Measurements from ENCODE around the gene TNS1. TPM values are rescaled to one million over a fixed set of nuclear protein-coding genes. Genes with fewer than 3 reads are reported as not detected.

Gene TNS1
- polyA plus RNA-seq, 1 experiment = 19.7 TPM

GRCh38 chr2:217802876-217803652 is 199.7 kb downstream of the TNS1 start:
- DNase-seq (ENCODE audit: low read depth, low spot score) = no peak
- Histone ChIP-seq H3K9me3 (ENCODE audit: control insufficient read depth, insufficient read depth, low read length) (no peaks in the 10 kb centered on the region), H3K4me3 (ENCODE audit: low read depth, low read length) (no peak overlapping the region), H3K27me3 (ENCODE audit: control insufficient read depth, insufficient read depth, low read length) (no peaks in the 10 kb centered on the region), H3K27ac (ENCODE audit: low read depth, low read length) (no peak overlapping the region)
- TF ChIP-seq CTCF (IDR thresholded peaks at IDR 0.05; ENCODE audit: low read depth, low read length) = no peak
- CTCF ChIA-PET = interaction anchor here (0.8 to 2.1 kb wide), 3 partner anchors 14 to 84 kb away, joined by 3 to 11 read pairs (median 4); no protein-coding TSS in a partner anchor
- POLR2A ChIA-PET = no interaction called here

GRCh38 chr2:217802266-217802665 is 200.5 kb downstream of the TNS1 start:
- Histone ChIP-seq H3K4me3 (ENCODE audit: low read depth, low read length) (no peak overlapping the region), H3K27me3 (ENCODE audit: control insufficient read depth, insufficient read depth, low read length) (no peaks in the 10 kb centered on the region), H3K9me3 (ENCODE audit: control insufficient read depth, insufficient read depth, low read length) (no peaks in the 10 kb centered on the region), H3K27ac (ENCODE audit: low read depth, low read length) (no peak overlapping the region)
- DNase-seq (ENCODE audit: low read depth, low spot score) = no peak
- POLR2A ChIA-PET = no interaction called here
- TF ChIP-seq CTCF (IDR thresholded peaks at IDR 0.05; ENCODE audit: low read depth, low read length) = no peak
- CTCF ChIA-PET = interaction anchor here (2.1 kb wide), 1 partner anchor 13 kb away, joined by 11 read pairs; no protein-coding TSS in a partner anchor

GRCh38 chr2:217801711-217802110 is 201.1 kb downstream of the TNS1 start:
- CTCF ChIA-PET = interaction anchor here (2.1 kb wide), 1 partner anchor 13 kb away, joined by 11 read pairs; no protein-coding TSS in a partner anchor
- H3K27me3 ChIP-seq (ENCODE audit: control insufficient read depth, insufficient read depth, low read length) = no peaks in the 10 kb centered on the region
- no peak overlapping the region for H3K27ac ChIP-seq (ENCODE audit: low read depth, low read length)
- no peak for TF ChIP-seq CTCF (IDR thresholded peaks at IDR 0.05; ENCODE audit: low read depth, low read length)
- POLR2A ChIA-PET = no interaction called here
- H3K4me3 ChIP-seq (ENCODE audit: low read depth, low read length) = no peak overlapping the region
- H3K9me3 ChIP-seq (ENCODE audit: control insufficient read depth, insufficient read depth, low read length) = no peaks in the 10 kb centered on the region
- DNase-seq (ENCODE audit: low read depth, low spot score) = no peak

GRCh38 chr2:217801115-217801531 is 201.7 kb downstream of the TNS1 start:
- CTCF ChIA-PET = no interaction called here
- DNase-seq (ENCODE audit: low read depth, low spot score) = no peak
- no peaks in the 10 kb centered on the region for H3K27me3 ChIP-seq (ENCODE audit: control insufficient read depth, insufficient read depth, low read length)
- no peak overlapping the region for H3K4me3 ChIP-seq (ENCODE audit: low read depth, low read length)
- TF ChIP-seq CTCF (IDR thresholded peaks at IDR 0.05; ENCODE audit: low read depth, low read length) = no peak
- H3K9me3 ChIP-seq (ENCODE audit: control insufficient read depth, insufficient read depth, low read length) = no peaks in the 10 kb centered on the region
- no peak overlapping the region for H3K27ac ChIP-seq (ENCODE audit: low read depth, low read length)
- POLR2A ChIA-PET = no interaction called here

DNA sequence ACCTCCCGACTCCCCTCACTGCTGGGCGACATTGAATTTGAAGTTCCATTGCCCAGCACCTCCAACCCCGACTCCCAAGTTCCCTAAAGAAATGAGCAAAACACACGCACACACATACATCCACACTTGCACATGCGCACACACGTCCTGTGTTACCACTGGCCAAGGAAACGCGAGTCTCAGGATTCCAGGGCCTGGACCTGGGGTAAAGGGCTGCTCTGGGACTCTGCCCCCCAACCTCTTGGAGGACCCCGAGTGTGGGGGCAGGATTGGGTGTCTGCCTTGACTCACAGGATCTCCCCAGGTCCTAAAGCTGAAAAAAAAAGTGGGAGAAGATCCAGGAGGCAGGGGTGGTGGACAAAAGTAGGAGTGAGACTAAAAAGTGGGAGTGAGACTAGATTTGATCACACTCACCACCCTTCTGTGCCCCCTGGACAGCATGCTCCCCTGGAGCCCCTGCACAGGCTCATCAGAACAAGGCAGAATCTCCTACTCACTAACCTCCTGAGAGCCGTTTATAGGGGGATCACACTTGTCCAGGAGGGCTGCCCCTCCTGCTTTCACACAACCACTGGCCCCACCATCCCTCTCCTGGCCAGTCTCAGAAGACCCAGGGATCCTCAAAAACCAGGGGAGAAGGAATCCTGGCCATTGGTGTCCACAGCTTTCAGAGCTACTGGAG is 202.2 kb downstream of the TNS1 start:
- no peak for DNase-seq (ENCODE audit: low read depth, low spot score)
- ChIA-PET POLR2A (no interaction called here), CTCF (interaction anchor here (3.9 kb wide), 1 partner anchor 11 kb away, joined by 19 read pairs; no protein-coding TSS in a partner anchor)
- Histone ChIP-seq H3K9me3 (ENCODE audit: control insufficient read depth, insufficient read depth, low read length) (no peaks in the 10 kb centered on the region), H3K4me3 (ENCODE audit: low read depth, low read length) (no peak overlapping the region), H3K27ac (ENCODE audit: low read depth, low read length) (no peak overlapping the region), H3K27me3 (ENCODE audit: control insufficient read depth, insufficient read depth, low read length) (no peaks in the 10 kb centered on the region)
- TF ChIP-seq CTCF (IDR thresholded peaks at IDR 0.05; ENCODE audit: low read depth, low read length) = no peak

Measured in AG04450 (cell line).